Activated B cell treated with CpG ODN at 0.5 μM for 24 hours (primary cell): ENCODE measurements around the gene TIMM23. TPM values are rescaled to one million over a fixed set of nuclear protein-coding genes. Genes with fewer than 3 reads are reported as not detected.

Experiments used
- ATAC-seq: fragments of 200-7000 bp; cut with Tn5 transposase; one replicate; pipeline ENCODE4 v1.10.0; 2021; ENCODE audit warnings: low read depth, mild to moderate bottlenecking, moderate library complexity
- CTCF ChIA-PET: fragments of 350-600 bp; sonication (Branson Sonifier 250); formaldehyde crosslinking; loops from one replicate; lab custom pipeline; 2021; ENCODE audit warnings: antibody characterized with exemption; lab: Charles Lee
- POLR2A ChIA-PET: fragments of 350-600 bp; sonication (Branson Sonifier 250); formaldehyde crosslinking; loops from one replicate; lab custom pipeline; 2021; ENCODE audit warnings: antibody characterized with exemption; lab: Charles Lee
- DNase-seq: peaks from one replicate; pipeline ENCODE4 v3.0.0; 2022
- H3K27ac Mint-ChIP-seq: one replicate; pipeline ENCODE4 v1.8.0; 2020; ENCODE audit warnings: mixed read lengths
- H3K27me3 Mint-ChIP-seq: one replicate; pipeline ENCODE4 v1.8.0; 2021; ENCODE audit warnings: mixed read lengths
- H3K36me3 Mint-ChIP-seq: one replicate; pipeline ENCODE4 v1.8.0; 2021; ENCODE audit warnings: low read depth, mixed read lengths
- H3K4me1 Mint-ChIP-seq: one replicate; pipeline ENCODE4 v1.8.0; 2021; ENCODE audit warnings: mixed read lengths
- H3K4me3 Mint-ChIP-seq: one replicate; pipeline ENCODE4 v1.8.0; 2020; ENCODE audit warnings: mild to moderate bottlenecking, mixed read lengths
- H3K9me3 Mint-ChIP-seq: one replicate; pipeline ENCODE4 v1.8.0; 2020; ENCODE audit warnings: mixed read lengths
- CTCF ChIP-seq: fragments of 200-600 bp; IDR thresholded peaks from one replicate; pipeline ENCODE4 v1.8.0; 2022; ENCODE audit warnings: antibody characterized with exemption, mild to moderate bottlenecking
- intact Hi-C: fragments of 100-400 bp; cut with micrococcal nuclease; formaldehyde crosslinking; loops from one replicate; pipeline ENCODE4 v1.15.1; 2024
- total RNA-seq: library from RNA; stranded (reverse); gene quantifications from 2 replicates; pipeline ENCODE4 v1.2.3, GENCODE V29; 2022

The TIMM23 gene
- total RNA-seq, 1 donor from 2014 or later = 47.2 TPM

- peaks cover 9% of the 10 kb centered on the region for H3K36me3 Mint-ChIP-seq
Observed at GRCh38 chr10:46022978-46023702, 50.9 kb downstream of the TIMM23 start.

GRCh38 chr10:46024948-46025347 is 52.7 kb downstream of the TIMM23 start:
- H3K4me1 Mint-ChIP-seq = peaks cover 81% of the 10 kb centered on the region
- no peak overlapping the region for H3K4me3 Mint-ChIP-seq
- no peaks in the 10 kb centered on the region for H3K9me3 Mint-ChIP-seq
- H3K36me3 Mint-ChIP-seq = peaks cover 6% of the 10 kb centered on the region
- no peak for TF ChIP-seq CTCF
- intact Hi-C loops = loop anchor here (5.0 to 10.0 kb wide), 3 partner anchors 563 to 1058 kb away; partner anchors contain the start of gene ALOX5
- ATAC-seq = no peak
- DNase-seq = no peak
- no peaks in the 10 kb centered on the region for H3K27me3 Mint-ChIP-seq
- CTCF ChIA-PET = no interaction called here
- POLR2A ChIA-PET = no interaction called here
- no peak overlapping the region for H3K27ac Mint-ChIP-seq

More at GRCh38 chr10:46022978-46023702, 50.9 kb downstream of the TIMM23 start:
- Mint-ChIP-seq H3K4me1 (peaks cover 80% of the 10 kb centered on the region), H3K27ac (peak overlapping the region; percentile 53), H3K4me3 (peak overlapping the region; percentile 87), H3K9me3 (no peaks in the 10 kb centered on the region), H3K27me3 (no peaks in the 10 kb centered on the region)
- intact Hi-C loops = loop anchor here (2.0 to 10.0 kb wide), 3 partner anchors 50 to 648 kb away; partner anchors contain the start of genes ALOX5 and TIMM23
- ChIA-PET CTCF (interaction anchor here (0.5 to 0.6 kb wide), 2 partner anchors 376 to 788 kb away, joined by 3 read pairs; no protein-coding TSS in a partner anchor), POLR2A (interaction anchor here (0.9 kb wide), 1 partner anchor 770 kb away, joined by 3 read pairs; no protein-coding TSS in a partner anchor)
- no peak for TF ChIP-seq CTCF
- DNase-seq = peak; percentile 71
- peak; percentile 94 for ATAC-seq

- intact Hi-C loops = loop anchor here (5.0 to 10.0 kb wide), 2 partner anchors 651 to 1058 kb away; partner anchors contain the start of gene ALOX5
- no peaks in the 10 kb centered on the region for H3K9me3 Mint-ChIP-seq
- peaks cover 78% of the 10 kb centered on the region for H3K4me1 Mint-ChIP-seq
- ATAC-seq (no peak), DNase-seq (no peak)
- ChIA-PET CTCF (no interaction called here), POLR2A (no interaction called here)
- peak overlapping the region; percentile 0 for H3K27ac Mint-ChIP-seq
- H3K27me3 Mint-ChIP-seq = no peaks in the 10 kb centered on the region
- H3K4me3 Mint-ChIP-seq = no peak overlapping the region
- H3K36me3 Mint-ChIP-seq = peaks cover 10% of the 10 kb centered on the region
- TF ChIP-seq CTCF = no peak
Observed at GRCh38 chr10:46025406-46025805, 53.1 kb downstream of the TIMM23 start.

GRCh38 chr10:46026106-46026505 is 53.8 kb downstream of the TIMM23 start:
- Mint-ChIP-seq H3K36me3 (peaks cover 11% of the 10 kb centered on the region), H3K27me3 (no peaks in the 10 kb centered on the region), H3K4me1 (peaks cover 77% of the 10 kb centered on the region), H3K27ac (no peak overlapping the region), H3K9me3 (no peaks in the 10 kb centered on the region), H3K4me3 (no peak overlapping the region)
- DNase-seq = no peak
- ChIA-PET CTCF (no interaction called here), POLR2A (no interaction called here)
- intact Hi-C loops = loop anchor here (5.0 to 10.0 kb wide), 2 partner anchors 651 to 1059 kb away; partner anchors contain the start of gene ALOX5
- TF ChIP-seq CTCF = no peak
- ATAC-seq = no peak
